Measurements from ENCODE around the gene MOV10.

DNA sequence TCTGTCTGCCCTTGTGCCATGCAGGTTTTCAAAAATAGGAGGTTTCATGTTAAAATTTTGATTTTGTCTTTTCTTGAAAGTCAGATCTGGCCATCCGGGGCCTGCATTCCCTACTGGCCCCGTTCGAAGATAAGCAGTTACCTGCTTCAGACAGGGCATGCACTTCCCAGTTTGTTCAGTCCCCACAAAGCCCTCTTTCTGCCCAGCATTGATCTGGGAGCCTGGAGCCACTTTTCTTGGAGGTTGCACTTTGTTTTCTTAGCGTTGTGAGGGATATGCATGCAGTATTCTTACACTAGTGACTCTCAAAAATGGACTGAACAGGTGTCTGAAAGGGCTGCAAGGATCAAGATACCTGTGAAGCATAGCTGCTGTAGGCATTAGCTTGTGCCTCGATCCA, 11.5 kb downstream of the MOV10 start:
- TF ChIP-seq CTCF (IDR thresholded peaks at IDR 0.05) (no peak), POLR2AphosphoS5 (IDR thresholded peaks at IDR 0.05; ENCODE audit: insufficient read depth in 1 of 2, low read depth in 1 of 2) (no peak)
